ENCODE measurements around the gene ADISSP. TPM values are rescaled to one million over a fixed set of nuclear protein-coding genes. Genes with fewer than 3 reads are reported as not detected.

Gene ADISSP
- total and polyA plus RNA-seq, 9 of the 15 experiments (the other 6 are each of a cell fraction or from before 2014, with no cell fraction given), result 1.4 to 70.6 (median 23.4) TPM

DNA sequence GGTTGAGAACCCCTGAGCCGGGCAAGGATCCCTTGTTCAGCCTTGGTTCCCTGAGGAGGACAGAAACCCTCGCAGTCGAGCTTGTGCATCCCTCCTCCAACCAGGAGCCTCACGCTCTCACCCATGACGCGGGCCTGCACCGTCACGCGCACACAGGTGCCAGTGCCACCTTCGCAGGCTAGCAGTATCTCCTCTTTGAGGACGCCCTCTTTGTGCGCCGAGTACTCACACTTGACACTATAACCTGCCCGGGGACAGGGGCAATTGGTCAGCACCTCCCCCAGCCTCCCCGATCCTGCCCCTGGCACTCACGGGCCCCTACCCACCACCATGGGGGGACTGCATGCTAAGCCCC, 13.3 kb downstream of the ADISSP start (continued):
- TF ChIP-seq ZFP1 (CRISPR knock-in tag; IDR thresholded peaks at IDR 0.05) (no peak), ZKSCAN1 (IDR thresholded peaks at IDR 0.05; ENCODE audit: low read depth, low read length) (no peak), TGIF2 (CRISPR knock-in tag; IDR thresholded peaks at IDR 0.05) (no peak), GABPB1 (CRISPR knock-in tag; IDR thresholded peaks at IDR 0.05) (no peak), MITF (IDR thresholded peaks at IDR 0.05) (no peak), PTTG1 (tag; IDR thresholded peaks at IDR 0.05; ENCODE audit: low read depth) (no peak)

GRCh38 chr20:3753501-3754275, 13.9 kb downstream of the ADISSP start:
- Histone ChIP-seq H3K4me2 (ENCODE audit: insufficient read depth, low read length) (no peak overlapping the region), H3K36me3 (ENCODE audit: control insufficient read depth, insufficient read depth, low read length) (peaks cover 45% of the 10 kb centered on the region; the same call in 2 of the 3 replicates), H3K4me3 (no peak overlapping the region), H3K4me1 (replicated peaks in 1 of 2; ENCODE audit: control insufficient read depth in 2 of 2, insufficient read depth in 2 of 2, low read length in 2 of 2) (peaks cover 0 to 20% of the 10 kb centered on the region in 2 experiments; a peak in 2 of 5 replicates), H2AFZ (ENCODE audit: low read depth, low read length) (no peak overlapping the region), H3K79me2 (ENCODE audit: control insufficient read depth, insufficient read depth, low read length) (no peaks in the 10 kb centered on the region), H3K27me3 (ENCODE audit: control insufficient read depth in 2 of 2, insufficient read depth in 2 of 2, low read length in 2 of 2) (no peaks in the 10 kb centered on the region), H3K9ac (ENCODE audit: insufficient read depth in 1 of 2, low read depth in 2 of 2, low read length in 2 of 2) (no peak overlapping the region; a peak in 1 of 4 replicates), H3K27ac (ENCODE audit: extremely low read depth, low read depth, low read length) (no peak overlapping the region), H3K9me3 (replicated peaks; ENCODE audit: control insufficient read depth, insufficient read depth, low read depth, low read length) (no peaks in the 10 kb centered on the region), H3K9me1 (ENCODE audit: control insufficient read depth, insufficient read depth, low read length) (peaks cover 2% of the 10 kb centered on the region), H4K20me1 (replicated peaks; ENCODE audit: control insufficient read depth, insufficient read depth, low read length) (no peaks in the 10 kb centered on the region)
- WGBS (ENCODE audit: insufficient coverage, low coverage, missing lambda C conversion rate), result 97% methylated on average over 3 of the region's 26 CpGs
- FAIRE-seq (no peak), DNase-seq (ENCODE audit: extremely low read depth in 1 of 4, low spot score in 3 of 4) (no peak), ATAC-seq (no peak)
- ChIA-PET CTCF (ENCODE audit: low intra/inter-chr PET ratio) (interaction anchor here (0.8 kb wide), 1 partner anchor 33 kb away, joined by 7 read pairs; no protein-coding TSS in a partner anchor), POLR2A (interaction anchor here (0.6 to 1.2 kb wide), 2 partner anchors 14 to 17 kb away, joined by 3 to 4 read pairs; no protein-coding TSS in a partner anchor)
- intact Hi-C loops (cut with micrococcal nuclease) (loop anchor here (1.0 kb wide), 1 partner anchor 28 kb away; the partner anchor contains the start of gene SPEF1), in situ Hi-C loops (cut with MboI) (no loop called here)
- TSS peak; percentile 80 for BruUV-seq (replicated peaks)
- TF ChIP-seq AFF4 (CRISPR knock-in tag; IDR thresholded peaks at IDR 0.05) (no peak), RBFOX2 (IDR thresholded peaks at IDR 0.05; ENCODE audit: low read depth, low read length) (0 out of 2 replicates have a peak, but pooled peaks have one; percentile 16)

Data from K562 (cell line).